Naive thymus-derived CD8-positive, alpha-beta T cell (primary cell): ENCODE results near the gene CYP4F11. TPM values are rescaled to one million over a fixed set of nuclear protein-coding genes. Genes with fewer than 3 reads are reported as not detected.

ENCODE experiments used
- ATAC-seq, 2 donors: fragments of 150-1000 bp; cut with Tn5 transposase in 1 of 2; sonication (Bioruptor Pico), chemical (Tn5 transposase) in 1 of 2; 1 replicate in 1 of 2; 2 replicates in 1 of 2; pipeline ENCODE4 v1.10.0; 2021; ENCODE audit warnings: mild to moderate bottlenecking in 2 of 2, moderate library complexity in 2 of 2
- POLR2A ChIA-PET: fragments of 350-600 bp; sonication (Branson Sonifier 250); formaldehyde crosslinking; loops from one replicate; lab custom pipeline; 2021; ENCODE audit warnings: antibody characterized with exemption; lab: Charles Lee
- DNase-seq, 10 donors: peaks; one replicate each; pipeline versions ENCODE4 v3.0.0 to v3.0.0-alpha.2; 2020 to 2022
- H3K27ac Mint-ChIP-seq, 10 donors: one replicate each; pipeline ENCODE4 v1.8.0; 2020 to 2022; ENCODE audit warnings: mild to moderate bottlenecking in 10 of 10, mixed read lengths in 10 of 10, moderate library complexity in 4 of 10, inconsistent platforms in 1 of 10
- H3K27me3 Mint-ChIP-seq, 5 donors: one replicate each; pipeline ENCODE4 v1.8.0; 2021 to 2022; ENCODE audit warnings: mixed read lengths in 5 of 5
- H3K36me3 Mint-ChIP-seq, 3 donors: one replicate each; pipeline ENCODE4 v1.8.0; 2020 to 2022; ENCODE audit warnings: mixed read lengths in 3 of 3, mild to moderate bottlenecking in 2 of 3, inconsistent platforms in 1 of 3
- H3K4me1 Mint-ChIP-seq, 4 donors: one replicate each; pipeline ENCODE4 v1.8.0; 2021 to 2022; ENCODE audit warnings: mixed read lengths in 4 of 4
- H3K4me3 Mint-ChIP-seq, 10 donors: one replicate each; pipeline ENCODE4 v1.8.0; 2020 to 2022; ENCODE audit warnings: mild to moderate bottlenecking in 10 of 10, mixed read lengths in 10 of 10, moderate library complexity in 6 of 10, inconsistent platforms in 1 of 10
- H3K9me3 Mint-ChIP-seq, 9 donors: one replicate each; pipeline ENCODE4 v1.8.0; 2020 to 2022; ENCODE audit warnings: mixed read lengths in 9 of 9, mild to moderate bottlenecking in 3 of 9, inconsistent platforms in 1 of 9, moderate library complexity in 1 of 9
- polyA plus RNA-seq, 3 donors: library from polyadenylated mRNA; unstranded; fragments of 300-500 nt; fragmentation: Illumina TruSeq; gene quantifications; one replicate each; pipeline ENCODE4 v1.2.3, GENCODE V29; 2021
- total RNA-seq, 8 experiments: library from RNA in 2 of 8; stranded (reverse) in 2 of 8; gene quantifications; one replicate each; pipeline ENCODE4 v1.2.3 and lab custom pipeline; 2021 to 2026

CYP4F11 gene
- total and polyA plus RNA-seq, 5 experiments from 2014 or later: not detected

DNA sequence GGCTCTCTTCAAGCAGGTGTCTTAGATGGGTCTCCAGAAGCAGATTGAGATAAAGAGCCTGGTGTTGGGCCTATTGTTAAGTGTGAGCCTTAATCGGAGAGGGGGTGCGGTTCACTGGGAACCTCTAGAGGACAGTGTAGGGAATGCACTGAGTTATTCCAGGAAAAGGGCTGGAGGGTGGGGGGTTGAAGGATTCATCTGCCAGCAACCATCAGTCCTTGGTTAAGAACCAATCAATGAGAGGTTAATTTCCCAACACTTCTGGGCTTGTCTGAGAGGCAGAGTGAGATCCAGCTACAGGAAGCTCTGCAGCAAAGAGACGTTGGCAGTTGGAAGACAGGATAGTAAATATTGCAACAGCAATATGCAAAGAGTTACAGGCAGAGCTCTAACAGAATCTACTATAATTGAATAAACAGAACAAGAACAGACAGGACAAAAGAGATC lies 65.2 kb downstream of the CYP4F11 start:
- peak overlapping the region in 5 of 10 donors; percentile 17 to 54 (median 34) for H3K27ac Mint-ChIP-seq
- peak; percentile 86 to 88 for ATAC-seq
- no peaks in the 10 kb centered on the region for H3K36me3 Mint-ChIP-seq
- H3K4me3 Mint-ChIP-seq: no peak overlapping the region
- POLR2A ChIA-PET: interaction anchor here (0.7 kb wide), 1 partner anchor 38 kb away, joined by 3 read pairs; no protein-coding TSS in a partner anchor
- H3K27me3 Mint-ChIP-seq: peaks cover 0 to 11% (median 5%) of the 10 kb centered on the region in 5 donors
- peak in 9 of 10 donors; percentile 10 to 76 (median 29) for DNase-seq
- H3K9me3 Mint-ChIP-seq: peaks cover 0 to 2% (median 0%) of the 10 kb centered on the region in 9 donors
- H3K4me1 Mint-ChIP-seq: peaks cover 9 to 19% (median 16%) of the 10 kb centered on the region in 4 donors

DNA sequence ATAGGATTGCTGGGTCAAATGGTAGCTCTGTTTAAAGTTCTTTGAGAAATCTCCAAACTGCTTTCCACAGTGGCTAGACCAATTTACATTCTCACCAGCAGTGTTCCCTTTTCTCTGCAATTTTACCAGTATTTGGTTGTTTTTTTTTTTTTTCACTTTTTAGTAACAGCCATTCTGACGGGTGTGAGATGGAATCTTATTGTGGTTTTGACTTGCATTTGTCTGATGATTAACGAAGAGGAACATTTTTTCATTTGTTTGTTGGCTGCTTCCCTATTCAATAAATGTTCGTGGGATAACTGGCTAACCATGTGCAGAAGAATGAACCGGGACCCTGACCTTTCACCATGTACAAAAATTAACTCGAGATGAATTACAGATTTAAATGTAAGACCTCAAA lies 67.7 kb downstream of the CYP4F11 start:
- POLR2A ChIA-PET: no interaction called here
- Mint-ChIP-seq H3K4me1 (peaks cover 9 to 17% (median 14%) of the 10 kb centered on the region in 4 donors), H3K27ac (no peak overlapping the region), H3K36me3 (no peaks in the 10 kb centered on the region), H3K4me3 (no peak overlapping the region), H3K9me3 (no peaks in the 10 kb centered on the region), H3K27me3 (peaks cover 0 to 4% (median 0%) of the 10 kb centered on the region in 5 donors)
- no peak for ATAC-seq
- no peak for DNase-seq

DNA sequence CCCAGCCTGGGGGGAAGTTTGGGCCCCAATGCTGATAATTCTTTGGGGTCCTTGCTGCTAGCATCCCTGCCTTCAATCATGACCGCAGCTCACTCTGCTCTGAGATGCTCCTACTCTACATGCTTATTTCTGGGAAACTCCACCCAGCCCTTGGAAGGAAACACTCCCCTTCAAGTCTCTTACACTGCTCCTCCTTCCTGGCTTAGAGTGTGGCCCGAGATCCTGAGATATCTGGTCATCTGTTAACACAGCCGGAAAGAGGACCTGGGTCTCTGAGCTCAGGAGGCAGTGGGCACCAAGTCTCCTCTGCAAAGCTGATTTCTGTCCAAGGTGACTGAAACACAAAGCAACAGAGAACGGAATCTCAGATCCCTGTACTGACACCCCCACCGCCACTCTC lies 69.5 kb downstream of the CYP4F11 start:
- POLR2A ChIA-PET: interaction anchor here (0.5 to 0.6 kb wide), 3 partner anchors 22 to 196 kb away, joined by 3 read pairs; no protein-coding TSS in a partner anchor
- Mint-ChIP-seq H3K4me1 (peaks cover 8 to 17% (median 10%) of the 10 kb centered on the region in 4 donors), H3K27ac (peak overlapping the region in 1 of 10 donors; percentile 81)

DNA sequence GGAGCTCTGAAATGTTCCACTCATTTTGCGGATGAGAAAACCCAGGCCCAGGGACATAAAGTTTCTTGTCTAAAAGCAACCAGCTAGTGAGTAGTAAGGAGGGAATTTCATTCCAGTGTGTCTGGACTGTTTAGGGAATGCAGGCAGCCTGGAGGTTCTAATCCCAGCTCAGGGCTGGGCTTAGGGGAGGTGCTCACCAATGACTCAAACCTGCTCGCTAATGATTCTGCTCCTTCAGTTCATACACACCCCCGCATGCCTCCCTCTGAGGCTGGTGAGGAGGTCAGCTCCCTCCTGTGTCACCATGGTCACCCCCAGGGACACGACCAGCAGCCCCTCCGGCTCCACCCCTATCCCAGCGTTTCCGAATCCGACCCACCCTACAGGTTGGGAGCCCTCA lies 71.1 kb downstream of the CYP4F11 start:
- DNase-seq (no peak), ATAC-seq (no peak)
- peaks cover 0 to 5% (median 3%) of the 10 kb centered on the region in 5 donors for H3K27me3 Mint-ChIP-seq
- no peaks in the 10 kb centered on the region for H3K9me3 Mint-ChIP-seq
- no peaks in the 10 kb centered on the region for H3K36me3 Mint-ChIP-seq
- peak overlapping the region in 1 of 10 donors; percentile 33 for H3K27ac Mint-ChIP-seq
- peaks cover 0 to 5% (median 2%) of the 10 kb centered on the region in 4 donors for H3K4me1 Mint-ChIP-seq
- no peak overlapping the region for H3K4me3 Mint-ChIP-seq
- POLR2A ChIA-PET: no interaction called here

More for the DNA sequence above, 69.5 kb downstream of the CYP4F11 start:
- Mint-ChIP-seq H3K36me3 (no peaks in the 10 kb centered on the region), H3K9me3 (no peaks in the 10 kb centered on the region), H3K27me3 (peaks cover 0 to 5% (median 3%) of the 10 kb centered on the region in 5 donors), H3K4me3 (no peak overlapping the region)
- DNase-seq (no peak), ATAC-seq (no peak)

DNA sequence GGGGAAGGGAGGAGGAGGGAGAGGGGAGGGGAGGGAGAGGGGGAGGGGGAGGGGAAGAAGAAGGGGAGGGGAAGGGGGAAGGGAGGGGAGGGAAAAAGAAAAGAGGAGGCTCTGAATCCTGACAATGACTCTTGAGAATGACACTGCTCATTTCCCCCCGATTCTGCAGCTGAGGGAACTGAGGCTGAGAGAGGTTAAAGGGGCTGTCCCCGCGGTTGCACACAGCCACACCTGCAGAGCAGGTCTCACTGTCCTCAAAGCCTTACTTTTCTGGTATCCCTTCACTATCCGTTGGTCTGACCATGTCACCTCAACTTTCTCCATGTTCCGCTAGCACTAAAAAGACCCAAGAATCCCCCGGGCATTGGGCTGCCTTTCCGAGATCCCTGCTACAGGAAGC lies 71.9 kb downstream of the CYP4F11 start:
- peaks cover 0 to 5% (median 3%) of the 10 kb centered on the region in 5 donors for H3K27me3 Mint-ChIP-seq
- H3K36me3 Mint-ChIP-seq: no peaks in the 10 kb centered on the region
- no peaks in the 10 kb centered on the region for H3K9me3 Mint-ChIP-seq
- POLR2A ChIA-PET: no interaction called here
- peak overlapping the region in 1 of 10 donors; percentile 13 for H3K27ac Mint-ChIP-seq
- no peak for DNase-seq
- peaks cover 0 to 2% (median under 1%) of the 10 kb centered on the region in 4 donors for H3K4me1 Mint-ChIP-seq
- no peak overlapping the region for H3K4me3 Mint-ChIP-seq
- no peak for ATAC-seq

Other genes with a start within 250 kb of the CYP4F11 start
- gene OR10H2, start 206.5 kb downstream of the CYP4F11 start, total RNA-seq: not detected
- not detected for gene OR10H2, start 206.5 kb downstream of the CYP4F11 start, polyA plus RNA-seq
- gene OR10H3, start 196.5 kb downstream of the CYP4F11 start, total RNA-seq: not detected
- gene OR10H3, start 196.5 kb downstream of the CYP4F11 start, polyA plus RNA-seq: not detected
- not detected for gene OR10H5, start 146.9 kb downstream of the CYP4F11 start, total RNA-seq
- not detected for gene OR10H5, start 146.9 kb downstream of the CYP4F11 start, polyA plus RNA-seq
- not detected for gene OR10H1, start 118.9 kb downstream of the CYP4F11 start, total RNA-seq
- gene OR10H1, start 118.9 kb downstream of the CYP4F11 start, polyA plus RNA-seq: not detected
- gene CYP4F2, start 36.5 kb downstream of the CYP4F11 start, total RNA-seq: not detected
- not detected for gene CYP4F2, start 36.5 kb downstream of the CYP4F11 start, polyA plus RNA-seq
- not detected for gene OR10H4, start 14.5 kb upstream of the CYP4F11 start, total RNA-seq
- not detected for gene OR10H4, start 14.5 kb upstream of the CYP4F11 start, polyA plus RNA-seq
- gene TPM4, start 142.0 kb upstream of the CYP4F11 start, total RNA-seq: 10 to 100 TPM; 57.8 to 60.4 TPM
- 10 to 100 TPM; 27.4 to 30.8 (median 29.3) TPM for gene TPM4, start 142.0 kb upstream of the CYP4F11 start, polyA plus RNA-seq
- 10 to 100 TPM; 66.5 to 88.3 TPM for gene RAB8A, start 177.4 kb upstream of the CYP4F11 start, total RNA-seq
- 10 to 100 TPM; 65.6 to 69.8 (median 66.1) TPM for gene RAB8A, start 177.4 kb upstream of the CYP4F11 start, polyA plus RNA-seq
- 10 to 100 TPM; 20.5 to 25.2 TPM for gene HSH2D, start 209.2 kb upstream of the CYP4F11 start, total RNA-seq
- 1 to 10 TPM; 6.5 to 9.8 (median 6.7) TPM for gene HSH2D, start 209.2 kb upstream of the CYP4F11 start, polyA plus RNA-seq
- not detected for gene CIB3, start 239.0 kb upstream of the CYP4F11 start, total RNA-seq
- not detected for gene CIB3, start 239.0 kb upstream of the CYP4F11 start, polyA plus RNA-seq